ENCODE results near the gene BIRC6. TPM values are rescaled to one million over a fixed set of nuclear protein-coding genes. Genes with fewer than 3 reads are reported as not detected.

The BIRC6 gene
- total and polyA plus RNA-seq, 2 donors (not counting 1 experiment from before 2014, with no cell fraction given) = 46.7 to 162 TPM

- Histone ChIP-seq H3K4me1 (ENCODE audit: control insufficient read depth, extremely low read depth, insufficient read depth, low read length) (peaks cover 12% of the 10 kb centered on the region), H3K79me2 (ENCODE audit: control insufficient read depth, insufficient read depth, low read length) (peaks cover 44% of the 10 kb centered on the region), H3K27me3 (ENCODE audit: control insufficient read depth, insufficient read depth, low read length) (no peaks in the 10 kb centered on the region), H3K9me3 (ENCODE audit: control insufficient read depth, insufficient read depth, low read depth, low read length) (no peaks in the 10 kb centered on the region), H4K20me1 (ENCODE audit: control insufficient read depth, extremely low read depth, insufficient read depth, low read length) (no peaks in the 10 kb centered on the region), H3K9ac (ENCODE audit: insufficient read depth, low read length) (no peak overlapping the region), H2AFZ (ENCODE audit: low read length) (no peak overlapping the region), H3K27ac (ENCODE audit: insufficient read depth, low read length) (no peak overlapping the region), H3K4me3 (replicated peaks in 1 of 4; ENCODE audit: control extremely low read depth in 1 of 4, insufficient read depth in 1 of 4, low read depth in 3 of 4, low read length in 4 of 4) (no peak overlapping the region), H3K4me2 (ENCODE audit: extremely low read depth, insufficient read depth, low read length) (no peak overlapping the region), H3K36me3 (ENCODE audit: control insufficient read depth, insufficient read depth, low read length) (no peaks in the 10 kb centered on the region)
- TF ChIP-seq EZH2 (IDR thresholded peaks at IDR 0.05; ENCODE audit: low read length, missing control alignments) (no peak), CTCF (conservative IDR thresholded peaks at IDR 0.05 in 1 of 2, IDR thresholded peaks at IDR 0.05 in 1 of 2; ENCODE audit: low read depth in 1 of 2, low read length in 2 of 2) (no peak)
- DNase-seq (ENCODE audit: low read depth in 2 of 2) = peak in 1 of 2 donors; percentile 28
Observed at GRCh38 chr2:32427672-32428610, 71.1 kb downstream of the BIRC6 start.

- no peak for DNase-seq (ENCODE audit: low read depth in 2 of 2)
- no peak overlapping the region for H3K4me2 ChIP-seq (ENCODE audit: extremely low read depth, insufficient read depth, low read length)
- H3K36me3 ChIP-seq (ENCODE audit: control insufficient read depth, insufficient read depth, low read length) = peaks cover 2% of the 10 kb centered on the region
- H2AFZ ChIP-seq (ENCODE audit: low read length) = no peak overlapping the region
- no peaks in the 10 kb centered on the region for H3K27me3 ChIP-seq (ENCODE audit: control insufficient read depth, insufficient read depth, low read length)
- H3K4me1 ChIP-seq (ENCODE audit: control insufficient read depth, extremely low read depth, insufficient read depth, low read length) = peaks cover 2% of the 10 kb centered on the region
- no peaks in the 10 kb centered on the region for H3K9me3 ChIP-seq (ENCODE audit: control insufficient read depth, insufficient read depth, low read depth, low read length)
- TF ChIP-seq EZH2 (IDR thresholded peaks at IDR 0.05; ENCODE audit: low read length, missing control alignments) (no peak), CTCF (conservative IDR thresholded peaks at IDR 0.05 in 1 of 2, IDR thresholded peaks at IDR 0.05 in 1 of 2; ENCODE audit: low read depth in 1 of 2, low read length in 2 of 2) (no peak)
- no peaks in the 10 kb centered on the region for H4K20me1 ChIP-seq (ENCODE audit: control insufficient read depth, extremely low read depth, insufficient read depth, low read length)
- H3K27ac ChIP-seq (ENCODE audit: insufficient read depth, low read length) = no peak overlapping the region
- H3K79me2 ChIP-seq (ENCODE audit: control insufficient read depth, insufficient read depth, low read length) = peaks cover 25% of the 10 kb centered on the region
- H3K4me3 ChIP-seq (replicated peaks in 1 of 4; ENCODE audit: control extremely low read depth in 1 of 4, insufficient read depth in 1 of 4, low read depth in 3 of 4, low read length in 4 of 4) = no peak overlapping the region
- H3K9ac ChIP-seq (ENCODE audit: insufficient read depth, low read length) = no peak overlapping the region
Observed at GRCh38 chr2:32430804-32431203, 74.0 kb downstream of the BIRC6 start.

GRCh38 chr2:32436150-32436549 lies 79.3 kb downstream of the BIRC6 start:
- Histone ChIP-seq H3K4me3 (replicated peaks in 1 of 4; ENCODE audit: control extremely low read depth in 1 of 4, insufficient read depth in 1 of 4, low read depth in 3 of 4, low read length in 4 of 4) (no peak overlapping the region), H3K4me2 (ENCODE audit: extremely low read depth, insufficient read depth, low read length) (no peak overlapping the region), H2AFZ (ENCODE audit: low read length) (no peak overlapping the region), H3K79me2 (ENCODE audit: control insufficient read depth, insufficient read depth, low read length) (peaks cover 3% of the 10 kb centered on the region), H3K36me3 (ENCODE audit: control insufficient read depth, insufficient read depth, low read length) (peaks cover 3% of the 10 kb centered on the region), H3K9me3 (ENCODE audit: control insufficient read depth, insufficient read depth, low read depth, low read length) (no peaks in the 10 kb centered on the region), H3K9ac (ENCODE audit: insufficient read depth, low read length) (no peak overlapping the region), H4K20me1 (ENCODE audit: control insufficient read depth, extremely low read depth, insufficient read depth, low read length) (no peaks in the 10 kb centered on the region), H3K4me1 (ENCODE audit: control insufficient read depth, extremely low read depth, insufficient read depth, low read length) (no peaks in the 10 kb centered on the region), H3K27ac (ENCODE audit: insufficient read depth, low read length) (no peak overlapping the region), H3K27me3 (ENCODE audit: control insufficient read depth, insufficient read depth, low read length) (no peaks in the 10 kb centered on the region)
- DNase-seq (ENCODE audit: low read depth in 2 of 2) = peak in 1 of 2 donors; percentile 18
- no peak for TF ChIP-seq EZH2 (IDR thresholded peaks at IDR 0.05; ENCODE audit: low read length, missing control alignments)
- TF ChIP-seq CTCF (conservative IDR thresholded peaks at IDR 0.05 in 1 of 2, IDR thresholded peaks at IDR 0.05 in 1 of 2; ENCODE audit: low read depth in 1 of 2, low read length in 2 of 2) = no peak

All from fibroblast of lung (primary cell).